ENCODE results near the gene COBL. TPM values are rescaled to one million over a fixed set of nuclear protein-coding genes. Genes with fewer than 3 reads are reported as not detected.
A peak's percentile ranks its signal among the peaks of the same experiment; 100 is the strongest.

COBL gene
- total and polyA plus RNA-seq, 12 donors, result 15.5 to 109 (median 87.8) TPM

DNA sequence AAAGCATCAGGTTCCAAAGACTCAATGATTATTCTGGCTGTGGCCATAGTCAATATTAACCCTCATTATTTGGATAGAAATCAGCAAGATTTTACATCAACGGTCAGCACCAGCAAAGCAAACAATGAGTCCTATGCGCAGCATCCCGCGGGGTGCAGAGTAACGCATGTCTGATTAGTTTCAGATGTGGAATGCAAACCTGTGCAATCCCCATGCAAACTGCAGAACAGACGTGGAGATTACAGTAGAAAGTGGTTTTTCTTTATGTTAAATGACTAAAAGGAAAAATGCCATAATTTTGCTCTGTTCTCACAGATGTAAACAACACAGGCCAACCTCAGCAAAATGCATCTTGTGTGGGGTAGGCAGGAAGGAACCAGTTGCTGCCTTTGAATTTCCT is 275.8 kb downstream of the COBL start:
- Histone ChIP-seq H3K9me3 (no peaks in the 10 kb centered on the region), H3K4me1 (no peaks in the 10 kb centered on the region), H3K36me3 (no peaks in the 10 kb centered on the region), H3K27me3 (no peaks in the 10 kb centered on the region), H3K27ac (no peak overlapping the region), H3K4me3 (no peak overlapping the region)
- ATAC-seq (no peak), DNase-seq (no peak)
- TF ChIP-seq, protein P1, sequence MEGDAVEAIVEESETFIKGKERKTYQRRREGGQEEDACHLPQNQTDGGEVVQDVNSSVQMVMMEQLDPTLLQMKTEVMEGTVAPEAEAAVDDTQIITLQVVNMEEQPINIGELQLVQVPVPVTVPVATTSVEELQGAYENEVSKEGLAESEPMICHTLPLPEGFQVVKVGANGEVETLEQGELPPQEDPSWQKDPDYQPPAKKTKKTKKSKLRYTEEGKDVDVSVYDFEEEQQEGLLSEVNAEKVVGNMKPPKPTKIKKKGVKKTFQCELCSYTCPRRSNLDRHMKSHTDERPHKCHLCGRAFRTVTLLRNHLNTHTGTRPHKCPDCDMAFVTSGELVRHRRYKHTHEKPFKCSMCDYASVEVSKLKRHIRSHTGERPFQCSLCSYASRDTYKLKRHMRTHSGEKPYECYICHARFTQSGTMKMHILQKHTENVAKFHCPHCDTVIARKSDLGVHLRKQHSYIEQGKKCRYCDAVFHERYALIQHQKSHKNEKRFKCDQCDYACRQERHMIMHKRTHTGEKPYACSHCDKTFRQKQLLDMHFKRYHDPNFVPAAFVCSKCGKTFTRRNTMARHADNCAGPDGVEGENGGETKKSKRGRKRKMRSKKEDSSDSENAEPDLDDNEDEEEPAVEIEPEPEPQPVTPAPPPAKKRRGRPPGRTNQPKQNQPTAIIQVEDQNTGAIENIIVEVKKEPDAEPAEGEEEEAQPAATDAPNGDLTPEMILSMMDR (IDR thresholded peaks at IDR 0.05), result no peak
- intact Hi-C loops (cut with DNase I), result no loop called here
- WGBS, 2 donors, result 59 to 69% methylated on average over 6 of the region's 6 CpGs

DNA sequence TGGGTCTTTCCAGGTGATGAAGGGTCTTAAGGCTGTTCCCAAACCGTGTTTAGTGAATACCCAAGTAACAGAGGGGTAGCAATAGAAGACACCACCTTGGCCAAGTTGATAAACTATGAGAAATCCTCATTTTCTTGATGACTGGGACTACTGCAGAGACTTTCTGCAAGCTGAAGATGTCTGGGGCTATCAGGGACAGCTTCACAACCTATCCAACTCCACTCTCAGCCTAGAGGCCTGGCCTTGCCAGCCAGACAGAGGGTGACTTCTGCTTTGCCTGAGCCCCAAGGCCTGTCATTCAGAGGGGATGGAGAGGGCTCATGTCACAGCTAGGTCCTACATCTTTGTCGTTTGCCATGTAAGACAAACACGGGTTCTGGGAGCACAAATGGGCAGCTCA is 278.0 kb downstream of the COBL start:
- Histone ChIP-seq H3K27ac (no peak overlapping the region), H3K36me3 (no peaks in the 10 kb centered on the region), H3K9me3 (no peaks in the 10 kb centered on the region), H3K4me1 (peaks cover 0 to 15% (median 10%) of the 10 kb centered on the region in 9 donors), H3K27me3 (no peaks in the 10 kb centered on the region), H3K4me3 (no peak overlapping the region)
- ATAC-seq, result no peak
- intact Hi-C loops (cut with DNase I), result no loop called here
- DNase-seq, result no peak
- TF ChIP-seq, protein P1 (IDR thresholded peaks at IDR 0.05), result no peak
- 92 to 97% methylated on average over 3 of the region's 3 CpGs for WGBS, 2 donors

DNA sequence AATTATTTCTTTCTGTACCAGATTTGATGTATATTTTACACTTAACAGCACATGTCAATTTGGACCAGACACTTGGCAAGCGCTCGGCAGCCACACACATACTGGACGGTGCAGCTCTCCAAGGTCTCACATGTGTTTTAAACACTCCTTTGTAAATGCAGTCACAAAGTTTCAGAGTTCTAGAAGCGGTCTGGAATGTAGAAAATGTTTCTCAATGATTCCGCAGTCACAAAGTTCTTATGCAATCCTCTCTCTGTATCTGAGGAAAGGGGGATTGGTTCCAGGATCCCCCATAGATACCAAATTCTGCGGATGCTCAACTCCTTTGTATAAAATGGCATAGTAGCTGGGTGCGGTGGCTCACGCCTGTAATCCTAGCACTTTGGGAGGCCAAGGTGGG is 280.9 kb downstream of the COBL start:
- Histone ChIP-seq H3K27ac (no peak overlapping the region), H3K9me3 (no peaks in the 10 kb centered on the region), H3K36me3 (no peaks in the 10 kb centered on the region), H3K27me3 (no peaks in the 10 kb centered on the region), H3K4me3 (no peak overlapping the region), H3K4me1 (peaks cover 0 to 17% (median 12%) of the 10 kb centered on the region in 9 donors)
- TF ChIP-seq, protein P1 (IDR thresholded peaks at IDR 0.05), result no peak
- ATAC-seq (no peak), DNase-seq (no peak)
- intact Hi-C loops (cut with DNase I), result no loop called here
- 84 to 86% methylated on average over 8 of the region's 8 CpGs for WGBS, 2 donors

DNA sequence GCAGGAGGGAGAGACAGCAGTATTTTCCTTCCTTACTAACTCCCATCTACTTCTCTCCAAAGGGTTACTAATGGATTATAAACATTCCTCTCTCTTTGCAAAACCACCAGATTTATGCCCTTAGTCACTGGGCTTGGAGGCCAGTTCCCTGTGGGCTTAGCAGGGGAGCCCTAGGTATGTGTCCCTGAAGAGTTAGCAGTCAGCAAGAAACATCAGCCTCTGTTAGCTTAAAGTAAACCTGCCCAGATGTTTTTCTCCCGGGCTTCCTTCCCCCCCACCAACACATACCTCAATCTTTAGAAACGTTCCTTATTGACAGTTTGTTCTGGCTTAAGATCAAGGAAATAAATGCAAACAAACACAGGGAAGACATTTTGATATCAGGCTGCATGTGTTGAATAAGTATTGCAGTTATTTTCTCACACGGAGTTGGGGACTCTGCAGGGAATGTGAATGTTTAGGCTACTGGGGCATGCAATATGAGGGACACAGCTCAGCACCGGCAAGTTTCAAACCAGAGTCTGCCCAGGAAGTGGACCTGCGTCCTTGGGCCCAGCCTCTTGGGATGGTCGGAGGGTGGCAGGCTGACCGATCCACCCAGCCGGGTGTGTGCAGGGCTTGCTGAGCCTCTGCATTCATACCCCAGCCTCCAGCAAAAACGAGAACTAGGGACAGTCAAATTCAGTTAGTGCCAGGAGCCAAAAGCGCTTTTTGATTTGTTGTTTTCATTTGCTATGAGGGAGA is 281.9 kb downstream of the COBL start:
- intact Hi-C loops (cut with DNase I), result no loop called here
- Histone ChIP-seq H3K4me1 (peaks cover 0 to 17% (median 12%) of the 10 kb centered on the region in 9 donors), H3K4me3 (no peak overlapping the region), H3K27ac (no peak overlapping the region), H3K9me3 (no peaks in the 10 kb centered on the region), H3K36me3 (no peaks in the 10 kb centered on the region), H3K27me3 (no peaks in the 10 kb centered on the region)
- no peak for DNase-seq
- 47 to 57% methylated on average over 10 of the region's 10 CpGs for WGBS, 2 donors
- TF ChIP-seq, protein P1 (IDR thresholded peaks at IDR 0.05), result no peak
- ATAC-seq, result peak in 1 of 8 donors; percentile 11

All from heart right ventricle (tissue), 16 donors.